HG02678 (cell line): Measurements from ENCODE around the gene TECPR2.

Experiments used
- ATAC-seq: cut with Tn5 transposase; IDR thresholded peaks from one replicate; pipeline ENCODE4 v1.9.1; 2021; ENCODE audit warnings: mild to moderate bottlenecking, moderate library complexity; ENCODE audit not compliant: unreplicated experiment

TECPR2 gene

GRCh38 chr14:102374264-102374663, 11.5 kb downstream of the TECPR2 start:
- no peak for ATAC-seq

GRCh38 chr14:102375119-102375518, 12.4 kb downstream of the TECPR2 start:
- no peak for ATAC-seq

GRCh38 chr14:102377696-102378095, 15.0 kb downstream of the TECPR2 start:
- no peak for ATAC-seq

GRCh38 chr14:102378830-102379229, 16.1 kb downstream of the TECPR2 start:
- no peak for ATAC-seq

GRCh38 chr14:102387086-102387485, 24.3 kb downstream of the TECPR2 start:
- no peak for ATAC-seq

- ATAC-seq = no peak
Observed at GRCh38 chr14:102389246-102389645, 26.5 kb downstream of the TECPR2 start.

- ATAC-seq = no peak
Observed at GRCh38 chr14:102390064-102390855, 27.5 kb downstream of the TECPR2 start.

GRCh38 chr14:102392506-102392905, 29.8 kb downstream of the TECPR2 start:
- no peak for ATAC-seq

- no peak for ATAC-seq
Observed at GRCh38 chr14:102394717-102395375, 32.1 kb downstream of the TECPR2 start.

- no peak for ATAC-seq
Observed at GRCh38 chr14:102396521-102396920, 33.8 kb downstream of the TECPR2 start.

GRCh38 chr14:102403028-102403427, 40.3 kb downstream of the TECPR2 start:
- no peak for ATAC-seq

- no peak for ATAC-seq
Observed at GRCh38 chr14:102407258-102407657, 44.5 kb downstream of the TECPR2 start.

GRCh38 chr14:102408724-102409123, 46.0 kb downstream of the TECPR2 start:
- no peak for ATAC-seq

- no peak for ATAC-seq
Observed at GRCh38 chr14:102415671-102416070, 52.9 kb downstream of the TECPR2 start.

- no peak for ATAC-seq
Observed at GRCh38 chr14:102417001-102417431, 54.3 kb downstream of the TECPR2 start.

GRCh38 chr14:102417646-102418045, 54.9 kb downstream of the TECPR2 start:
- ATAC-seq = no peak

GRCh38 chr14:102418169-102418852, 55.6 kb downstream of the TECPR2 start:
- no peak for ATAC-seq

GRCh38 chr14:102418853-102419240, 56.1 kb downstream of the TECPR2 start:
- ATAC-seq = no peak

GRCh38 chr14:102419276-102419675, 56.5 kb downstream of the TECPR2 start:
- ATAC-seq = no peak

- ATAC-seq = no peak
Observed at GRCh38 chr14:102419716-102420115, 57.0 kb downstream of the TECPR2 start.

GRCh38 chr14:102421411-102422057, 58.8 kb downstream of the TECPR2 start:
- ATAC-seq = no peak
